Skin epidermis (tissue), 12 donors: ENCODE measurements around the gene PBX2.

Source experiments
- H3K27ac ChIP-seq, 21 experiments: fragments of 200-600 bp; sonication (generic) in 11 of 21; one replicate each; pipeline ENCODE4 v1.5.0; 2020; ENCODE audit warnings: mild to moderate bottlenecking in 3 of 21, inconsistent platforms in 2 of 21, moderate library complexity in 2 of 21
- H3K4me3 ChIP-seq, 7 experiments: fragments of 200-600 bp; sonication (generic) in 2 of 7; one replicate each; pipeline ENCODE4 v1.5.0; 2020; ENCODE audit warnings: inconsistent platforms in 2 of 7, mild to moderate bottlenecking in 2 of 7, moderate library complexity in 1 of 7

Gene PBX2

GRCh38 chr6:32177183-32177787 is 12.7 kb downstream of the PBX2 start:
- Histone ChIP-seq H3K4me3 (peak overlapping the region; percentile 19 to 93 (median 80)), H3K27ac (peak overlapping the region in 20 of 21 experiments; percentile 68 to 99 (median 93))

GRCh38 chr6:32176476-32177182 is 13.4 kb downstream of the PBX2 start:
- Histone ChIP-seq H3K4me3 (peak overlapping the region; percentile 64 to 93 (median 80)), H3K27ac (peak overlapping the region in 20 of 21 experiments; percentile 68 to 99 (median 93))

GRCh38 chr6:32175711-32176475 is 14.1 kb downstream of the PBX2 start, which contains the start of gene AGPAT1:
Gene AGPAT1, minus strand, starts transcription at chr6:32176084. Its CDS starts 4,588 bp downstream, at chr6:32171496.
- Histone ChIP-seq H3K4me3 (peak within 1 kb of the TSS; percentile 64 to 93 (median 80)), H3K27ac (peak within 1 kb of the TSS; percentile 72 to 99 (median 93))

- Histone ChIP-seq H3K4me3 (peak overlapping the region; percentile 64 to 93 (median 80)), H3K27ac (peak overlapping the region; percentile 72 to 99 (median 93))
Measured at GRCh38 chr6:32175322-32175710, 14.7 kb downstream of the PBX2 start.

GRCh38 chr6:32174416-32174815 is 15.6 kb downstream of the PBX2 start:
- Histone ChIP-seq H3K4me3 (no peak overlapping the region), H3K27ac (no peak overlapping the region)

GRCh38 chr6:32173051-32173727 is 16.8 kb downstream of the PBX2 start:
- H3K27ac ChIP-seq = peak overlapping the region in 10 of 21 experiments; percentile 8 to 53 (median 24)
- H3K4me3 ChIP-seq = no peak overlapping the region

- H3K27ac ChIP-seq = no peak overlapping the region
- no peak overlapping the region for H3K4me3 ChIP-seq
Measured at GRCh38 chr6:32171234-32171633, 18.8 kb downstream of the PBX2 start.

GRCh38 chr6:32170294-32170693 is 19.7 kb downstream of the PBX2 start:
- Histone ChIP-seq H3K4me3 (no peak overlapping the region), H3K27ac (no peak overlapping the region)

GRCh38 chr6:32168807-32169591 is 21.0 kb downstream of the PBX2 start:
- Histone ChIP-seq H3K4me3 (no peak overlapping the region), H3K27ac (peak overlapping the region in 1 of 21 experiments; percentile 35)

GRCh38 chr6:32168350-32168749 is 21.7 kb downstream of the PBX2 start:
- Histone ChIP-seq H3K4me3 (no peak overlapping the region), H3K27ac (peak overlapping the region in 1 of 21 experiments; percentile 52)

GRCh38 chr6:32167761-32168262 is 22.2 kb downstream of the PBX2 start:
- peak overlapping the region in 2 of 21 experiments; percentile 36 to 52 for H3K27ac ChIP-seq
- H3K4me3 ChIP-seq = no peak overlapping the region

GRCh38 chr6:32167154-32167760 is 22.7 kb downstream of the PBX2 start:
- no peak overlapping the region for H3K4me3 ChIP-seq
- H3K27ac ChIP-seq = peak overlapping the region in 1 of 21 experiments; percentile 36

GRCh38 chr6:32166411-32167061 is 23.5 kb downstream of the PBX2 start:
- Histone ChIP-seq H3K4me3 (no peak overlapping the region), H3K27ac (peak overlapping the region in 1 of 21 experiments; percentile 36)

GRCh38 chr6:32164295-32164694 is 25.7 kb downstream of the PBX2 start, which contains the start of gene EGFL8:
Gene EGFL8, plus strand, starts transcription at chr6:32164595. Its CDS starts 1,571 bp downstream, at chr6:32166166.
- Histone ChIP-seq H3K4me3 (no peak within 1 kb of the TSS), H3K27ac (peak within 1 kb of the TSS in 13 of 21 experiments; percentile 4 to 73 (median 43))

GRCh38 chr6:32163559-32164258 is 26.3 kb downstream of the PBX2 start:
- Histone ChIP-seq H3K27ac (peak overlapping the region in 13 of 21 experiments; percentile 4 to 73 (median 43)), H3K4me3 (no peak overlapping the region)

- no peak overlapping the region for H3K4me3 ChIP-seq
- no peak overlapping the region for H3K27ac ChIP-seq
Measured at GRCh38 chr6:32158052-32158451, 31.9 kb downstream of the PBX2 start.

GRCh38 chr6:32156891-32157290 is 33.1 kb downstream of the PBX2 start:
- Histone ChIP-seq H3K27ac (no peak overlapping the region), H3K4me3 (no peak overlapping the region)
